CD8-positive, alpha-beta memory T cell (primary cell): ENCODE measurements around the gene CHRND. TPM values are rescaled to one million over a fixed set of nuclear protein-coding genes. Genes with fewer than 3 reads are reported as not detected.

Experiments used
- CTCF ChIA-PET: fragments of 350-600 bp; sonication (Branson Sonifier 250); formaldehyde crosslinking; loops from one replicate; lab custom pipeline; 2021; ENCODE audit warnings: antibody characterized with exemption; lab: Charles Lee
- POLR2A ChIA-PET: fragments of 350-600 bp; sonication (Branson Sonifier 250); formaldehyde crosslinking; loops from one replicate; lab custom pipeline; 2021; ENCODE audit warnings: antibody characterized with exemption; lab: Charles Lee
- DNase-seq, 5 donors: peaks; one replicate each; pipeline versions ENCODE4 v3.0.0 to v3.0.0-alpha.2; 2020 to 2022; ENCODE audit warnings: mixed read lengths in 1 of 5
- H3K27ac ChIP-seq: one replicate; pipeline ENCODE4 v1.7.0; 2013; ENCODE audit warnings: low read depth, mild to moderate bottlenecking, low read length, moderate library complexity
- H3K27me3 ChIP-seq: 2 replicates; pipeline ENCODE4 v1.7.0; 2013; ENCODE audit warnings: low read length, mild to moderate bottlenecking; ENCODE audit not compliant: insufficient read depth, poor library complexity, severe bottlenecking
- H3K36me3 ChIP-seq: 2 replicates; pipeline ENCODE4 v1.7.0; 2013; ENCODE audit warnings: mild to moderate bottlenecking, low read length, moderate library complexity; ENCODE audit not compliant: insufficient read depth
- H3K4me1 ChIP-seq: 2 replicates; pipeline ENCODE4 v1.7.0; 2013; ENCODE audit warnings: mild to moderate bottlenecking, low read length, moderate library complexity; ENCODE audit not compliant: insufficient read depth
- H3K4me3 ChIP-seq: 2 replicates; pipeline ENCODE4 v1.7.0; 2013; ENCODE audit warnings: mild to moderate bottlenecking, low read length
- H3K9me3 ChIP-seq: 2 replicates; pipeline ENCODE4 v1.7.0; 2013; ENCODE audit warnings: mild to moderate bottlenecking, low read length
- H3K27ac Mint-ChIP-seq, 8 donors: one replicate each; pipeline ENCODE4 v1.8.0; 2020 to 2021; ENCODE audit warnings: mixed read lengths in 8 of 8, mild to moderate bottlenecking in 6 of 8, inconsistent platforms in 3 of 8, moderate library complexity in 3 of 8
- H3K27me3 Mint-ChIP-seq, 2 donors: one replicate each; pipeline ENCODE4 v1.8.0; 2020 to 2021; ENCODE audit warnings: mixed read lengths in 2 of 2, mild to moderate bottlenecking in 1 of 2, moderate library complexity in 1 of 2
- H3K36me3 Mint-ChIP-seq, 3 donors: one replicate each; pipeline ENCODE4 v1.8.0; 2020 to 2021; ENCODE audit warnings: mixed read lengths in 3 of 3, inconsistent platforms in 1 of 3, mild to moderate bottlenecking in 1 of 3
- H3K4me1 Mint-ChIP-seq, 3 donors: one replicate each; pipeline ENCODE4 v1.8.0; 2020 to 2021; ENCODE audit warnings: mixed read lengths in 3 of 3, inconsistent platforms in 1 of 3, mild to moderate bottlenecking in 1 of 3
- H3K4me3 Mint-ChIP-seq, 7 donors: one replicate each; pipeline ENCODE4 v1.8.0; 2020 to 2021; ENCODE audit warnings: mixed read lengths in 7 of 7, mild to moderate bottlenecking in 6 of 7, moderate library complexity in 4 of 7, inconsistent platforms in 2 of 7
- H3K9me3 Mint-ChIP-seq, 5 donors: one replicate each; pipeline ENCODE4 v1.8.0; 2020 to 2022; ENCODE audit warnings: mixed read lengths in 5 of 5, mild to moderate bottlenecking in 3 of 5, moderate library complexity in 2 of 5, inconsistent platforms in 1 of 5
- polyA plus RNA-seq: library from polyadenylated mRNA; unstranded; fragments of 300-500 nt; fragmentation: Illumina TruSeq; gene quantifications from one replicate; pipeline ENCODE4 v1.2.3, GENCODE V29; 2021
- total RNA-seq, 2 experiments: library from RNA; stranded (reverse); gene quantifications; one replicate each; pipeline ENCODE4 v1.2.3, GENCODE V29; 2021

CHRND gene
- total and polyA plus RNA-seq, 3 experiments from 2014 or later: not detected

DNA sequence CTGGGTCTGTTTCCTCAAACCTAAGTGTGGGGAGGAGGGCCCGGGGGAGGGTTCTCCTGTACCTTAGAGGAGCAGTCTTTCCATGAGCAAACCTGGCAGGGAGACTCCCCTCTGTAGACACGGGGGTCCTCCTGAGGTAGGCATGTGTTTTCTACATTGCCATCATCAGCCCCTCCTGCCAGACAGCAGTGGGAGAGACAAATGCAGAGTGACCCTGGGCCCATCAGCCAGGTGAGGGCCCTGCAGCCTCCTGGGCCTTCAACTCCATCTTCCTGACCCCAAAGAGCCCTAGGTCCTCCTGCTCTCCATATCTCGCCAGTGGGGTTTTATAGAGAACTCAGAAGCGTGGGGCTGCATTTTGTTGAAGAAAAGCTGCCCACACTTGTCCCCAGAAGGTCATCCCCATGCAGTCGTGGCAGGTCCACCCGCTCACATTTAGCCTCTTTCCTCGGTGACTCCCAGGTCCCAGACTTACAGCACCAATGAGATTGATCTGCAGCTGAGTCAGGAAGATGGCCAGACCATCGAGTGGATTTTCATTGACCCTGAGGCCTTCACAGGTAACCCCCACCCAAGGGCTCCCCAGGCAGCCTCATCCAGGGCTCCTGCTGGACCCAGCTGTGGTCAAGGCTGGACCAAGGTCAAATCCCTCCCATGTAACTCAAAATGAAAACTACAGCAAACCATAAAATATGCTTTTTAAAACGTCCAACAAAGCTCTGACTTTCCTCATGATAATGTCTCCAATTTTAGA, 16.2 kb downstream of the CHRND start:
- H3K27ac Mint-ChIP-seq: peak overlapping the region in 2 of 8 donors; percentile 2 to 54
- Histone ChIP-seq H3K4me1 (peaks cover 9% of the 10 kb centered on the region), H3K27ac (no peak overlapping the region), H3K36me3 (no peaks in the 10 kb centered on the region), H3K4me3 (no peak overlapping the region), H3K27me3 (no peaks in the 10 kb centered on the region), H3K9me3 (no peaks in the 10 kb centered on the region)
- H3K27me3 Mint-ChIP-seq: no peaks in the 10 kb centered on the region
- H3K4me1 Mint-ChIP-seq: peaks cover 5 to 42% (median 6%) of the 10 kb centered on the region in 3 donors
- ChIA-PET CTCF (no interaction called here), POLR2A (no interaction called here)
- H3K4me3 Mint-ChIP-seq: no peak overlapping the region
- peaks cover 0 to 18% (median 4%) of the 10 kb centered on the region in 3 donors for H3K36me3 Mint-ChIP-seq
- no peak for DNase-seq
- H3K9me3 Mint-ChIP-seq: no peaks in the 10 kb centered on the region

DNA sequence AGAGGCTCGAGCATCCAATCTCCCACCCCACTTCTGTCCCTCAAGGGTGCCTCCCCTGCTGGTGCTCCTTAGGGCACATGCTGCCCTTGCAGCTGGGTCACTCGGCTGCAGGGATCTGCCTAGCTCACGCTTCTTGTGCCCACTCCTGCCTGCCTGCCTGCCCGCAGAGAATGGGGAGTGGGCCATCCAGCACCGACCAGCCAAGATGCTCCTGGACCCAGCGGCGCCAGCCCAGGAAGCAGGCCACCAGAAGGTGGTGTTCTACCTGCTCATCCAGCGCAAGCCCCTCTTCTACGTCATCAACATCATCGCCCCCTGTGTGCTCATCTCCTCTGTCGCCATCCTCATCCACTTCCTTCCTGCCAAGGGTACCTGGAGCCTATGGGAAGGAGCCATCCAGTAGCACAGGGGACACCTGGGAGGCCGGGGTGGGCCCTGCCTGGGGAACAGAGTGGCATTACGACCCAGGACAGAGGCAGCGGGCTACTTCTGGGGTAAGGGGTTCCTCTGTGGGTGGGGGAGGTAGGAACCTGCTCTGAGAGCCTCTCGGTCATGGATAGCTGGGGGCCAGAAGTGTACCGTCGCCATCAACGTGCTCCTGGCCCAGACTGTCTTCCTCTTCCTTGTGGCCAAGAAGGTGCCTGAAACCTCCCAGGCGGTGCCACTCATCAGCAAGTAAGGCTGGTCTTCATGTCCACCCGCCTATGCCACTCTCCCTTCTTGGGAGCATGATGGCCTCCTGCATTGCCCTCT, 16.9 kb downstream of the CHRND start:
- Mint-ChIP-seq H3K4me3 (no peak overlapping the region), H3K27me3 (no peaks in the 10 kb centered on the region), H3K27ac (peak overlapping the region in 1 of 8 donors; percentile 27), H3K4me1 (peaks cover 9 to 49% (median 12%) of the 10 kb centered on the region in 3 donors), H3K36me3 (peaks cover 0 to 24% (median 4%) of the 10 kb centered on the region in 3 donors), H3K9me3 (no peaks in the 10 kb centered on the region)
- POLR2A ChIA-PET: no interaction called here
- no peak overlapping the region for H3K27ac ChIP-seq
- CTCF ChIA-PET: no interaction called here
- H3K27me3 ChIP-seq: no peaks in the 10 kb centered on the region
- H3K4me1 ChIP-seq: peaks cover 17% of the 10 kb centered on the region
- H3K4me3 ChIP-seq: no peak overlapping the region
- no peak for DNase-seq
- no peaks in the 10 kb centered on the region for H3K36me3 ChIP-seq
- H3K9me3 ChIP-seq: no peaks in the 10 kb centered on the region

GRCh38 chr2:232543491-232543890, 17.5 kb downstream of the CHRND start:
- H3K36me3 ChIP-seq: no peaks in the 10 kb centered on the region
- H3K4me3 ChIP-seq: no peak overlapping the region
- H3K9me3 Mint-ChIP-seq: no peaks in the 10 kb centered on the region
- H3K27me3 ChIP-seq: no peaks in the 10 kb centered on the region
- peaks cover 14 to 52% (median 18%) of the 10 kb centered on the region in 3 donors for H3K4me1 Mint-ChIP-seq
- H3K27me3 Mint-ChIP-seq: no peaks in the 10 kb centered on the region
- peaks cover 0 to 29% (median 4%) of the 10 kb centered on the region in 3 donors for H3K36me3 Mint-ChIP-seq
- CTCF ChIA-PET: no interaction called here
- H3K27ac Mint-ChIP-seq: peak overlapping the region in 1 of 8 donors; percentile 39
- no peak overlapping the region for H3K4me3 Mint-ChIP-seq
- H3K4me1 ChIP-seq: peaks cover 21% of the 10 kb centered on the region
- no peak overlapping the region for H3K27ac ChIP-seq
- no peak for DNase-seq
- POLR2A ChIA-PET: no interaction called here
- no peaks in the 10 kb centered on the region for H3K9me3 ChIP-seq

DNA sequence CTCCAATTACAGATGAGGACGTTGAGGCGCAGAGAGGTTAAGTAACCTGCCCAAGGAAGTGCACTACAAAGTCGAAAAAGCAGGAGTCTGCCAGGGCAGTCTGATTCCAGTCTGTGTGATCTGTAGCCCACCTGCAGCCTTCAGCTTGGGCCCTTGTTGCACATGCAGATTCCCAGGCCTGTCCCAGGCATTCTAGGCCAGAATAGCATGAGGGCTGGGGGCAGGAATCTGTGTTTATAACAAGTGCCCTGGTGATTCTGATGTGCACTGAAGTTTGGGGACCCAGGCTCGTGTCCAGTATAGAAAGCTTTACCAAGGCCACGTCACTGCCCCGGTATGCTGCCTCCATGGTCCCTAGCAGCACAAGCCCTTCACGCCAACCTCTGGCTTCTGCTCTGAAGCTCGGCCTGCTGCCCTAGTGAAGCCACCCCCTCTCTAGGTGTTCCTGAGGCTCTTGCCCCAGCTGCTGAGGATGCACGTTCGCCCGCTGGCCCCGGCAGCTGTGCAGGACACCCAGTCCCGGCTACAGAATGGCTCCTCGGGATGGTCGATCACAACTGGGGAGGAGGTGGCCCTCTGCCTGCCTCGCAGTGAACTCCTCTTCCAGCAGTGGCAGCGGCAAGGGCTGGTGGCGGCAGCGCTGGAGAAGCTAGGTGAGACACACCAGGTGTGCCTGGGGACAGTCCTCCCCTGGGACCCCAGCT, 18.1 kb downstream of the CHRND start:
- no peak overlapping the region for H3K27ac ChIP-seq
- ChIA-PET POLR2A (no interaction called here), CTCF (no interaction called here)
- H3K9me3 ChIP-seq: no peaks in the 10 kb centered on the region
- no peaks in the 10 kb centered on the region for H3K36me3 ChIP-seq
- peaks cover 0 to 33% (median 4%) of the 10 kb centered on the region in 3 donors for H3K36me3 Mint-ChIP-seq
- H3K4me3 ChIP-seq: no peak overlapping the region
- peaks cover 20 to 57% (median 24%) of the 10 kb centered on the region in 3 donors for H3K4me1 Mint-ChIP-seq
- no peak for DNase-seq
- H3K4me3 Mint-ChIP-seq: no peak overlapping the region
- H3K4me1 ChIP-seq: peaks cover 26% of the 10 kb centered on the region
- H3K27me3 Mint-ChIP-seq: no peaks in the 10 kb centered on the region
- H3K9me3 Mint-ChIP-seq: no peaks in the 10 kb centered on the region
- peak overlapping the region in 1 of 8 donors; percentile 15 for H3K27ac Mint-ChIP-seq
- no peaks in the 10 kb centered on the region for H3K27me3 ChIP-seq

- H3K4me1 ChIP-seq: peaks cover 32% of the 10 kb centered on the region
- H3K4me3 ChIP-seq: no peak overlapping the region
- no peaks in the 10 kb centered on the region for H3K9me3 ChIP-seq
- Mint-ChIP-seq H3K4me1 (peaks cover 26 to 63% (median 30%) of the 10 kb centered on the region in 3 donors), H3K4me3 (no peak overlapping the region), H3K36me3 (peaks cover 0 to 35% (median 4%) of the 10 kb centered on the region in 3 donors), H3K27me3 (no peaks in the 10 kb centered on the region), H3K9me3 (no peaks in the 10 kb centered on the region), H3K27ac (peak overlapping the region in 2 of 8 donors; percentile 40 to 46)
- ChIA-PET POLR2A (no interaction called here), CTCF (no interaction called here)
- H3K36me3 ChIP-seq: no peaks in the 10 kb centered on the region
- H3K27ac ChIP-seq: no peak overlapping the region
- no peaks in the 10 kb centered on the region for H3K27me3 ChIP-seq
- no peak for DNase-seq
Observed at GRCh38 chr2:232544674-232545073, 18.7 kb downstream of the CHRND start.

DNA sequence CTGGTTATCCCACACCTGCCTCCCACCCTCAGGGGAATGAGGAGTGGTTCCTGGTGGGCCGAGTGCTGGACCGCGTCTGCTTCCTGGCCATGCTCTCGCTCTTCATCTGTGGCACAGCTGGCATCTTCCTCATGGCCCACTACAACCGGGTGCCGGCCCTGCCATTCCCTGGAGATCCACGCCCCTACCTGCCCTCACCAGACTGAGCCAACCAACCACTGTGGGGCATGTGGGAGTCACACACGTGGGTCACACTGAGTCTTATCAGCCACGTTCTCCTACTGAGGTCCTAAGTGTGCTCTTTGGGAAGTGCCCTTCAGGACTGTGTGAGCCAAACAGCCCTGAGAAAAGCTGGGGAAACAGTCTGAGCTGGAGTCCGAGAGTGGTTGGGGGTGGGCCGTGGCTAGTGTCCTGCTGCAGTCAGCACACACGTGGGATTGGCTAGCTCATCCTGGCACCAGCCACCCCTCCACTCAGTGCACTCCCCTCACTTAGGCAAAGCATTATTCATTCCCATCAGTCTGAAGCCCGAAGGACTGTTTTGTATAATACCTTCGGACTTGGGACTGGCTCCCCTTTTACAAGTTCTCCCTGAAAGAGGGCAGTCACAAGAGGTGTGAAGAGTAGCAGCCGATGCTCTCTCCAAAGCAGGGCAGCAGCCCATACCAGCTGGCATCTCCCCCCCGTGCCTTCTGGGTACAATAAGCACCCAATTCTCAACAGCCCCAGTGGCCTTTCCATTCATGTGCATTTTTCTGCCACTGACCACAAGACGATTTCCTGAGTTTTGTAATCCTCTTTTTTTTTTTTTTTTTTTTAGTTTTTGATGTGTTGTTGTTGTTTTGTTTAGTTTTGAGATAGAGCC, 19.8 kb downstream of the CHRND start:
- Histone ChIP-seq H3K9me3 (no peaks in the 10 kb centered on the region), H3K27ac (no peak overlapping the region), H3K27me3 (no peaks in the 10 kb centered on the region), H3K36me3 (no peaks in the 10 kb centered on the region), H3K4me3 (no peak overlapping the region), H3K4me1 (peaks cover 34% of the 10 kb centered on the region)
- Mint-ChIP-seq H3K4me3 (peak overlapping the region in 1 of 7 donors; percentile 18), H3K27me3 (no peaks in the 10 kb centered on the region), H3K27ac (peak overlapping the region in 3 of 8 donors; percentile 21 to 79 (median 39)), H3K9me3 (no peaks in the 10 kb centered on the region), H3K36me3 (peaks cover 0 to 43% (median 4%) of the 10 kb centered on the region in 3 donors), H3K4me1 (peaks cover 31 to 70% (median 36%) of the 10 kb centered on the region in 3 donors)
- ChIA-PET POLR2A (interaction anchor here (0.7 kb wide), 1 partner anchor 786 kb away, joined by 9 read pairs; no protein-coding TSS in a partner anchor), CTCF (no interaction called here)
- DNase-seq: no peak

- Histone ChIP-seq H3K9me3 (no peaks in the 10 kb centered on the region), H3K27me3 (no peaks in the 10 kb centered on the region), H3K27ac (no peak overlapping the region), H3K4me3 (no peak overlapping the region), H3K36me3 (peaks cover 3% of the 10 kb centered on the region), H3K4me1 (peaks cover 53% of the 10 kb centered on the region)
- Mint-ChIP-seq H3K27me3 (no peaks in the 10 kb centered on the region), H3K27ac (peak overlapping the region in 3 of 8 donors; percentile 32 to 74 (median 67)), H3K36me3 (peaks cover 1 to 56% (median 4%) of the 10 kb centered on the region in 3 donors), H3K9me3 (no peaks in the 10 kb centered on the region), H3K4me1 (peaks cover 50 to 82% (median 56%) of the 10 kb centered on the region in 3 donors), H3K4me3 (peak overlapping the region in 3 of 7 donors; percentile 17 to 96 (median 53))
- CTCF ChIA-PET: interaction anchor here (0.7 kb wide), 1 partner anchor 63 kb away, joined by 4 read pairs; no protein-coding TSS in a partner anchor
- no peak for DNase-seq
- POLR2A ChIA-PET: no interaction called here
Observed at GRCh38 chr2:232547991-232548390, 22.0 kb downstream of the CHRND start.
